Transverse colon (tissue), 3 donors: ENCODE results near the gene PLAU.

Source experiments
- POLR2A ChIP-seq: fragments of 450-650 bp; IDR thresholded peaks from one replicate; pipeline ENCODE4 v1.6.1; 2016; ENCODE audit warnings: antibody characterized with exemption, mild to moderate bottlenecking, moderate library complexity
- POLR2AphosphoS5 ChIP-seq, 3 donors: sonication (generic); formaldehyde crosslinking; IDR thresholded peaks; one replicate each; pipeline ENCODE4 v1.6.1; 2016; ENCODE audit warnings: antibody characterized with exemption in 3 of 3

DNA sequence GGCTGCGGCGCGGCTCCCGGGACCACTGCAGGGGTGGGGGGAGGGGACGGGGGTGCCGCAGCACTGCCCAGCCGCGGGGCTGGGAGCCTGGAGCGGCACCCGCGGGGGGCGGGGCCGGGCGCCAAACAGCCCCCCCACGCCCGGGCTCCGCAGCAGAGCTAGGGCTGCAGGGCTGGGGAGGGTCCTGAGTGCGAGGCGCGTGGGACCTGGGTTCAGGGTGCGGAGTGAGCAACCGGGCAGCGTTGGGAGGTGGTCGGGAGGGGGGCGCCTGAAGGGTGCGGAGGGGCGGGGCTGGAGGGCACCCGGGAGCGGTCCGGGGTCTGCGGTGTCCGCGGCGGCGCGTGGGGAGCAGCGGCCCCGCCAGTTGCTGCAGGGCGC, 37.1 kb upstream of the PLAU start:
- TF ChIP-seq POLR2A (no peak), POLR2AphosphoS5 (IDR thresholded peaks at IDR 0.05) (no peak)
